Activated CD4-positive, CD25-positive, alpha-beta regulatory T cell (primary cell): ENCODE measurements around the gene DDB1.
A peak's percentile ranks its signal among the peaks of the same experiment; 100 is the strongest.

ENCODE experiments used
- DNase-seq, 4 experiments: peaks; one replicate each; lab custom pipeline; 2025; lab: John Stamatoyannopoulos, UW

Gene DDB1

DNA sequence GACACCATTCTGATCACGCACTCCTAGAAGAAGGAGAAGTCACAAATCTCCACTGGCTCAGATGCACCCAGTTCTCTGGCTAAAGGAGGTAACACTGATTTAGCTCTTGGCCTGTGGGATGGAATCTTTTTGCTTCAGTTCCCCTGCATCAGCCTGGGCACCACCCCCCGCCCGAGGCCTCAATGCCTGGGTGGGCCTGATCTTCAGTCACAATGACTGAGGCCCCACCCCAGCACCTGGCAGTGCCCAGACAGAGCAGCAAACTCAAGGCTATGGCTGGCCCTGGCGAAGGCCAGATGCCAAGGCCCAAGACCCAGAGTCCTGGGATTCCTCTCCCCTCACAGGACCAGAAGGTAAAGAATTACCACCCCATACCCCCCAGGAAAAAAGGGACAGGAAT is 23.8 kb upstream of the DDB1 start:
- DNase-seq = no peak

DNA sequence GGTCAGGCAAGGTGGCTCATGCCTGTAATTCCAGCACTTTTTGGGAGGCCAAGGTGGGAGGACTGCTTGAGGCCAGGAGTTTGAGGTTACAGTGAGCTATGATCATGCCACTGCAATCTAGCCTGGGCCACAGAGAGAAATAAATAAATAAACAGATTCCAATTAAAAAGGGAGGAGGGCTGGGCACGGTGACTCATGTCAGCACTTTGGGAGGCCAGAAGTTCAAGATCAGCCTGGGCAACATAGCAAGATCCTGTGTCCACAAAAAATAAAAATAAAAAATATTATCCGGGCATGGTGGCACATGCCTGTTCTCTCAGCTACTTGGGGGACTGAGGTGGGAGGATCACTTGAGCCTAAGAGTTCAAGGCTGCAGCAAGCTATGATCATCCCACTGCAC is 21.3 kb upstream of the DDB1 start:
- DNase-seq = no peak

DNA sequence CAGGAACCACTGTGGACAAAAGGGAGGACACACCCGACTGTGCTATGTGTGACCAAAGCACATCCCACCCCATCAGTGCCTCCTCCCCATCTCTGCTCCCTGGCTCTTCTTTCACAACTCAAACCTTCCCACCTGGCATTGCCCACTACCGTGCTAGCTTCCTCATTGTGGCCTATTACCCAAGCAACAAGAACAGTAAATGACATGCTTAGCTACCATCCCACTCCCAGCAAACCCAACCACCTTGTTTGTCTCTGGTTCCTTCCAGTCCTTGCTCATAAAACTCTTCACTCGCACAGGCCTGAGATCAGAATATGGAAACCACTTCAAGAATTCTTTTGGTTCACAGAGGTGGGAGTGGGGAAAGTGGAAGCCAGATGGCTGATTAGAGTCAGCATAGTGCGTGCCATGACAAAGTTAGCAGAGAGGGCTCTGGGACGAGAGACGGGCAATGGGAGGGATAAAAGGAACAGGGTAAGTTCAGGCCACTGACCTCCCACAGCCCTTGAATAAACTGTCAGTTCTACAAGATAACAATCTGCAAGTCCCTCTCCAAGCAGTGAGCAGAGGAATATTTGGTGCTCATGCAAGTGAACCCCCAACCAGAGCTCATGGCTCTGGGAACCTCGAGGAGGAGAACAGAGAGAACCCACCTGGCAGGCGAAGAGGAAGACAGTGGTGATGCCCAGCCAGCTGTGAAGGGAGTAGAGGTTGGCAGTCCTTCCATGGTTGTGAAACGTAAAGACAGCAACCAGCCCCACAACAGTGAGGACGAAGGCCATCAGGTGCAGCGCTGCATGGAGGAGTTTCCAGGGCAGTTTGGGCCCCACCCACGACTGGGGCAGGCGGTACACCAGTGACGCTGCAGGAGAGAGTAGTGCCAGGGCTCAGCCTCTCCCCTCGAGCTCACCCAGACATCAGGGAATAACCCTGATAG is 20.5 kb upstream of the DDB1 start:
- DNase-seq = no peak

DNA sequence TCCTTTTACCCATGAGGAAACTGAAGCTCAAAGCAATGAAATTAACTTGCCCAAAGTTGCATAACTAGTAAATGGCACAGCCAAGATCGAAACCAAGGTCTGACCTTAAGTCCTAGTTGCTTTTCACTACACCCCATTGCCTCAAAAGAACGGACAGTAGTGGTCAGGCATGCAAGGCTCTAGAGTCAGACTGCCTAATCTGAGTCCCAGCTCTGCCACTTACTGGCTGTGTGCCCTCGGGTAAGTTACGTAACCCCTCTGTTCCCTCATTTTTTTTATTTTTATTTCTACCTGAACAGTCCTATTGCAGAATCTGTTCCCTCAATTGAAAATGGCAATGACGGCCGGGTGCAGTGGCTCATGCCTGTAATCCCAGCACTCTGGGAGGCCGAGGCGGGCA is 19.1 kb upstream of the DDB1 start:
- no peak for DNase-seq

DNA sequence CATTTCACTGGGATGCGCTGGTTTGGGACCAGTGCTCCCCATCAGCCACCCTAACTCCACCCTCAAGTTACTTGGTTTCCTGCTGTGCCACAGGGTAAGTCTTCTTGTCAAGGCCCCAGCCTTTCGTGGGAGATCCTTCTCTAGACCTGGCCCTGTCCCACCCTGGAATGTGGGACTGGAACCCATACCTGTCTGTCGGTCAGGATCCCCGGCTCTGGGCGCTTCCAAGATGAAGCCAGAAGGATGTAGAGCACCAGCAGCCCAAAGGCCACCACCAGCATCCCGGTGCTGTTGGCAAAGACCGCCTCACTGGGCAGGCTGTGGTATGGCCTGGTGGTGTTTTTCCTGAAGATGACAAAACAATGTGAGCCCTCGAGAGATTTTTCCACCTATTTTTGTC is 17.9 kb upstream of the DDB1 start:
- DNase-seq = no peak

DNA sequence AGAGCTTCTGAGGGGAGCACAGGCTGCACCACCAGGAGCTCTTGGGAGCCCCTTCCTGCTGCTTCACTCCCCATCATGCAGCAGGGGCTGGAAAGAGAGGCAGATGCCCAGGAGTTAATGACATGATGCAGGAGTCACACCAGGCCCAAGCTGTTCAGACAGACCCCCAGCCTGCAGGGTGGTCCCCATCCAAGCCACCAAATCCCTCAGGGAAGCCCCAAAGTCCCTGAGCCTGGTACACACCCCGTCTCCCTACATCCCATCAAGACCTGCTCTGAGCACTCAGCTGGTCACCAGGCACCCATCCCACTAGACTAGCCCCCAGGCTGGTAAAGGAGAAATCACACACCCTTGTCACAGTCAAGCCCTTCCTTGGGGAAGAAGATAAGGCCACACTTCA is 17.4 kb upstream of the DDB1 start:
- no peak for DNase-seq

DNA sequence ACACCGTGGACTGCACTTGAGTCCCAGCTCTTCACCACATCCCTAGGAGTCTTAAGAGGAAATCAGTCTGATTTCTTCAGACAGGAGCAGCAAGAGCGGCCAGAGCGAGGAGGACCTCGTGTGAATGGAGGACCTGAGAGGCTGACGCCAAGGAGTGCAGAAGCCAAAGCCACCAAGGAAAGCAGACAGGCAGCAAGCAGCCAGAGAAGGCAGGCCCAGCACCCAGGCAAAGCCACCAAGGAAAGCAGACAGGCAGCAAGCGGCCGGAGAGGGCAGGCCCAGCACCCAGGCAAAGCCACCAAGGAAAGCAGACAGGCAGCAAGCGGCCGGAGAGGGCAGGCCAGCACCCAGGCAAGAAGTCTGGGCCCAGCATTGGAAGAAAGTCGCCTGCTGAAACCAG is 17.0 kb upstream of the DDB1 start:
- DNase-seq = no peak

DNA sequence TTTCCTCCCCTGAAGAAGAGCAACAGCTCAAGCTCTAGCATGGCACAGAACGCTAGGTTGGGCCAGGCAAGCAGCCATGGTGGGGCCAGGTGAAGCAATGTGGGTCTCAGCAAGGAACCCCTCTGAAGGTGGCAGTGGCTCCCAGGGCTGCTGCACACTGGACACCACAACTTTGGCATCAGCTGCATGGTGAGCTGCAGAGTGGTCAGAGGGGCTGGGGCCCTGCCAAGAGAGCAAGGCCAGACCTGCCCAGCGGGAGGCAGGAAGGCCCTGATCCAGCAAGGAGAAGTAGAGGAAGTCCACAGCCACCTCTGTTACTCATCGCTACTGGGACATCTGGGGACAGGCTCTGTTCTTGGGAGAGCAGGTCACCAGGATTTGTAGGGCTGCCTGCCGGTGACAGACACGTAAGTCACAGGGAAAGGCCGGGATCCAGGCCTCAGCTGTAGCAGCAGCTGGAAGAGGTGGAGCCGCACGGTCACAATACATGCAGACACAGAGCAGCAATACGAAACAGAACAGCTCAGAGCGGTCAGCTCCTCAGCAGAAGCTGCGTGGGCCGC is 16.4 kb upstream of the DDB1 start:
- no peak for DNase-seq

DNA sequence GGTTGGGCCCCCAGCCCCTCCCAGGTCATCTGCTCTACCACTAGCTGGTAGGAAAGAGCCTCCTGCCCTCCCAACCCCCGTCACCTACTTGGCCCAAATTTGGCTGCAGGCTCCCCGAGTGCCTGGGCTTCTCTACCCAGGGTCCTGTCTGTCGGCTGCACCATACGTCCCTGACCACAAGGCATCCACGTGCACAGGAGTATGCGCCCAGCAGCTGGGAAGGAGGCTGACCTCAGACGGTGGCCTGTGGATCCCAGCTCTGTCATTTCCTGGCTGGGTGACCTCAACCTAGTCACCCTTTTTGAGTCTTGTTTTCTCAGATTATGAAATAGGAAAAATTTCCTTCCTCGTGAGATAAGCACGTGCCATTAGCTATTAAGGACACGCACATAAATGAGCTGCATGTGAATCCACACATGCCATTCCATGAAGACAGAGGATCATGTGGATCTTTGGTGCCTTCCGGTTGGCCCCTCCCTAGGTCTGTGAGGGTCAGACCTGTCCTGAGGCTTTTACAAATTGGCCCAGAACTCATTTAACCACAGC is 15.1 kb upstream of the DDB1 start:
- no peak for DNase-seq

DNA sequence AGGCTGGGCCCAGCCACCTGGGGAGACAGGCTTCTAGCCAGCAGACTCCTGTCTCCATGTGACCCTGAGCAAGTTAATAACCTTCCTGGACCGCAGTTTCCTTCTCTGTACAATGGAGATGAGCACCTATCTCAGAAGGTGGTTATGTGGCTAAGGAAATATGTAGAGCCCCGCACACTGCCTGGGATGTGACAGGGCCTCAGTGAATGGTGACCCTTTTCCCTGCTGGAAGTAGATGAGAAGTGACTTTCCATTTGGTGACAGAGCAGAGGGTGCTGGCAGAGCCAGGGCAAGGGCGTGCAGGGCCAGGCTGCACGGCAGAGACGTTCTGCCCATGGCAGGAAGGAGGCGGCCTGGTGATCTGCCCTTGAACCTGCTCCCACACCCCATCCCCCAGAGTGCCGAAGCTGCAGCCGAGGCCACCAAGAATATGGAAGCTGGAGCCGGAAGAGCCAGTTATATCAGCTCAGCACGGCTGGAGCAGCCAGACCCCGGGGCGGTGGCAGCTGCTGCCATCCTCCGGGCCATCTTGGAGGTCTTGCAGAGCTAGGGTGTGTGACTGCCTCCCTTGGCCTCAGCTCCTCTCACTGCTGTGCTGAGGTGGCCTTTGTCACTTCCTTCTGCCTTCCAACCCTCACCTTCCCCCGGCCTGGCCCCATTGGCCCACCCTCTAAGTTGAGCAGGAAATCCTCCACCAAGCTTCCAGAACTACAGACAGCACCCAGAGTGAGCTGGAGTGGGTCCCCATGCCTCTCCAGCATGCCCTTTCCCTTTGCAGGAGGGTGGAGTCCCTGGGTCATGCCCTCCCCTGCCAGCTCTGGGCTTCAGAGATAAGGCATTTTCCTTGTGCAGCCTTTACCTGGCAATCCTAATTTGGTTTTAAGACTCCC is 13.3 kb upstream of the DDB1 start:
- no peak for DNase-seq

DNA sequence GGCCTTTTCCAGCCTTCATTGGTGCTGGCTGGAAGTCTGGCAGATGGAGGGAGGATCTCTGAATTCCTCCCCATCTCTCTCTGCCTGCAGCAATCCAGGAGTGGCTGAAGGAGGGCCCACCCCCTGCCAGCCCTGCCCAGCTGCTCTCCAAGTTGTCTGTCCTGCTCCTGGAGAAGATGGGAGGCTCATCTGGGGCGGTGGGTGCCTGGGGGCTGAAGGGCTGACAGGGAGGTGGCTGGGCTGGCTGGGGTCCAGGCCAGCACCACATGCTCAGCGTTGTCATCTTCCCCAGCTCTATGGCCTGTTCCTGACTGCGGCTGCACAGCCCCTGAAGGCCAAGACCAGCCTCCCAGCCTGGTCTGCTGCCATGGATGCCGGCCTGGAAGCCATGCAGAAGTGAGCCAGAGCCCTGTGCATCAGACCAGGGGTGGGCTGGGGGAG is 12.3 kb upstream of the DDB1 start:
- DNase-seq = no peak

DNA sequence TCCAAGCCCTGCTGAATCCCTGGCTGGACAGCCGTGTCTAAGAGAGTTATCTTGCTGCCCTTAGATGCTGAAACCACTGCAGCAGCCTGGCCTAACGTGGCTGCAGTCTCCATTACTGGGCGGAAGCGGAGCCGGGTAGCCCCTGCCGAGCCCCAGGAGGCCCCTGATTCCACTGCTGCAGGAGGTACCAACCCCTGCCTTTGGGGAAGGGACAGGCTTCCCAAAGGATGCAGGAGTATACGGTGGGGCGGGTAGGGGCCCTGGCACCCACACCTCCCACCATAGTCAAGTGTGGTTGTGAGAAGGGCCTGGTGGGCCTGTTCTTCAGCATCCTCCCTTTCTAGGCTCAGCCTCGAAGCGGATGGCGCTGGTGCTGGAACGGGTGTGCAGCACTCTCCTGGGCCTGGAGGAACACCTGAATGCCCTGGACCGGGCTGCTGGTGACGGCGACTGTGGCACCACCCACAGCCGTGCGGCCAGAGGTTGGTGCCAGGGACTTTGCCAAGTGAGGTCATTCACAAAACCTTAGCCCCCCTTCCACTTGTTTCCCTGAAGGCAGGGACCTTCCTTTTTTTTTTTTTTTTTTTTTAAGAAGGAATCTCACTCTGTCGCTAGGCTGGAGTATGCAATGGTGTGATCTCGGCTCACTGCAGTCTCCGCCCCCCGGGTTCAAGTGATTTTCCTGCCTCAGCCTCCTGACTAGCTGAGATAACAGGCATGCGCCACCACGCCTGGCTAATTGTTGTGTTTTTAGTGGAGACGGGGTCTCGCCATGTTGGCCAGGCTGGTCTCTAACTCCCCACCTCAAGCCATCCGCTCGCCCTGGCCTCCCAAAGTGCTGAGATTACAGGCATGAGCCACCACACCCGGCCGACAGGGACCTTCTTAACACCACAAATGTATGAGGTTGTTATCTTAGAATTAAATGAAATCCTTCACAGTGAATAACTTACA is 11.2 kb upstream of the DDB1 start:
- no peak for DNase-seq

DNA sequence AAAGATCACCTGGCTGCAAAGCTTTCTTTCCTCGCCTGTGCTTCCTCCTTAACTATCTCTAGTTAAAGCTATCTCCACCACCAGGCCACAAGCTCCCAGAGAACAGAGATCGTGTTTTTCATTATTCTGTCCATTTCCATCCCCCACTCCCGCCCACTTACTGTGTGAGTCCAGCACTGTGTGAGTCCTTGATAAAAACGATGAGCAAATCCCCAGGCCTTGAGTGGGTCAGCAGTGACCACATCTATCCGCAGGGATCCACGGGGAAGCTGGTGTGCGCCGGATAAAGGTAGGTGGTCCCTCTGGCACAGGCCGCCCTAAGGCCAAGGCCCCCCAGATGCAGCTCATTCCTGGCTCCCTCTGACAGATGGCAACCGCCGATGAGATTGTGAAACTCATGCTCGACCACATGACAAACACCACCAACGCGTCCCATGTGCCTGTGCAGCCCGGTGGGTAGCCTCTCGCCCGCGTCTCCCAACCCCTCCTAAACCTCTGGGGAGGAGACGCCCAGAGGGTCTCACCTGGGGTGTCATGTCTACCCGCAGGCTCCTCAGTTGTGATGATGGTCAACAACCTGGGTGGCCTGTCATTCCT is 9.4 kb upstream of the DDB1 start:
- DNase-seq = no peak

DNA sequence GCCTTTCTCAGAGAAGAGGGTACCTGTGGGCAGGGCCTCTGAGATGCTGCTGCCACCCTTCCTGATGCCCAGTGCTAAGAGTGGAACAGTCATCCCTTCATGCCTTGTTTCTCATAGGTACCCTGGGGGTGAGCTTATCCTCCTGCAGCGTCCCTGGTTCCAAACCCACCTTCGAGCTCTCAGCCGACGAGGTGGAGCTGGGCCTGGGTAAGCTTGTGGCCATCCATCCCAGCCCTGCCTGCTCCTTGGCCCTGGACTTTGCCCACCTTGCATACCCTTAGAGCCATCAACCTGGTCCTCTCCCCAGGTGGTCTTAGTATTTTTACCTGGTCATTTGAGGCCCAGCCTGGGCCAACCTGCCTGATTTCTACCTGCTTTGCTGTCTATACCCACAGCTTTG is 8.8 kb upstream of the DDB1 start:
- no peak for DNase-seq

DNA sequence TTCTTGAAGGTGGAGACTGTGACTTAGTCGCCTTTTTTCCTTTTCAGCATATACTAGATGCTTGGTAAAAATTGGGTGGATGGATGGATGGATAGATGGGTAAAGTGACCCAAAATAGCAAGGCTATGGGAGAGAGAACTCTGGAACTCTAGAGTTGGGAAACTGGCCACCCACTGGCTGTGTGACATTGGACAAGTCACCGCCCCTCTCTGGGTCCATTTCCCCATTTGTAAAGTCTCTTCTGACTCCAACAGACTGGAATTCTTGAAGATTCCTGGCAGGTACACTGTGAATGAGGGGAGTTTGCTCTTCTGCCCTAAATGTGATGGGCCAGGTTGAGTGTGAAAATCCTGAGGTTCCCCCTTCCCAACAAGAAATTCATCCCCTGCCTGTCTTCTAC is 8.1 kb upstream of the DDB1 start:
- no peak for DNase-seq

DNA sequence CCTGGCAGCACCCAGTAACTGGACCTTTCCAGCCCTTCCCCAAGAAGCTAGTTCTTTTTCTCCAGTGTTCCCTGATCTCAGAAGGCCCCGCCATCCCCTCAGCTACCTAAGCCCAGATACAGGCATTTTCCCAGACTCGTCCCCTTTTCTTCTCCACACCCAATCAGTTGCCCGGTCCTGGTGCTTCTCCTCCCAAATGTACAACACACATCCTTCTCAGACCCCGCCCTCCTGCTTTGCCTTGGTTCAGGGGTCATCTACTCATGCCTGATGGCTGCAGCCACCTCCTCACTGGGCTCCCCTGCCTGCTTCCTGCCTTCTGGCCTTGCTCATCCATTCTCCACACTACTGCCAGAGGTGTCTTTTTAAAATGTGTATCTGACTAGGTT is 6.6 kb upstream of the DDB1 start:
- DNase-seq = no peak

DNA sequence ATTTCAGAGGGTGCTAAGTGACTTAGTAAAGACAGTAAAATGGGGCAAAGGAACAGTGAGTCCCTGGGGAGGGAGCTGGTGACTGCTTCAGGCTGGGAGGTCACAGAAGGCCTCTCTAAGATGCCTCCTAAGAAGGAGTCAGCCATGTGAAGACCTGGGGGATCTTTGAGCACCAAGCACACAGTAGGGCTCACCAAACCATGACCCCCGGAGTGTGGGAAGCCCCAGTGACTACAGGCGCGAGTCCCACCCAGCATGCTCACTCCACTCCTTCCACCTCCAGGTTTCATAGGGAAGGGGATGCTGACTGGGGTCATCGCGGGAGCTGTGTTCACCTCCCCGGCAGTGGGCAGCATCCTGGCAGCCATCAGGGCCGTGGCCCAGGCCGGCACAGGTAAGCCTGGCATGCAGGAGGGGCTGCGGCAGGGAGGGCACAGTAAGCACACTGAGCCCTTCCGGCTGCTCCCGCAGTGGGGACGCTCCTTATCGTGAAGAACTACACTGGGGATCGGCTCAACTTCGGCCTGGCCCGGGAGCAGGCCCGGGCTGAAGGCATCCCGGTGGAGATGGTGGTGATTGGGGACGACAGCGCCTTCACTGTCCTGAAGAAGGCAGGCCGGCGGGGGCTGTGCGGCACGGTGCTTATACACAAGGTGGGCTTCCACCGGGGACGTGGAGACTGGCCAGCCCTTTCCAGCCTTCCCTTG is 6.0 kb upstream of the DDB1 start:
- no peak for DNase-seq

DNA sequence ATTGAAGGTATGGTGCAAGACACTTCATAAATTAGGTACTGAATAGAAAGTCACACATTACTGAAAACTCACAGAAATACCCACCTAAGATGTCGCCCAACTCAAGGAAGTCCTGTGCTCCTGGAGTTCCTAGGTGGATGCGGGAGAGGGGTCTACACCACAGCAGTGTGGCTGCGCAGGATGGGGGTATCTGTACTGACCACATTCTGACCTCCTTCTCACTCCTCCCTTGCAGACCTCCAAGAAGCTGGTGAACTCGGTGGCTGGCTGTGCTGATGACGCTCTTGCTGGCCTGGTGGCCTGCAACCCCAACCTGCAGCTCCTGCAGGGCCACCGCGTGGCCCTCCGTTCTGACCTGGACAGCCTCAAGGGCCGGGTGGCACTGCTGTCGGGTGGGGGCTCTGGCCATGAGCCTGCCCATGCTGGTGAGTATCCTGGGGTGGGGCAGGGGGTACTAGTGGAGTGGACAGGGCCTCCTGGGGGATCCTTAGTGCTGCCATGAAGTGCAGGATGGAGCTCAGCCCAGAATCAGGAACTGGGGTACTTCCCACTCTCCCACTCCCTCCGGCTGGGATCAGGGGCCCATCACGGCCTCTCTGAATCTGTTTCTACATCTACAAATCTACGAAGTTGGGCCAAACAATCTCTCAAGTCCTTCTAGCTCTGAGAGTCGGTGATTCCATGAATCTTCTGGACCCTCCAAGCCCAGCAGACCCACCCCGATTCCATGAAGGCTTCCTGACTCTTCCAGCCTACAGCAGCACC is 5.0 kb upstream of the DDB1 start:
- DNase-seq = no peak

DNA sequence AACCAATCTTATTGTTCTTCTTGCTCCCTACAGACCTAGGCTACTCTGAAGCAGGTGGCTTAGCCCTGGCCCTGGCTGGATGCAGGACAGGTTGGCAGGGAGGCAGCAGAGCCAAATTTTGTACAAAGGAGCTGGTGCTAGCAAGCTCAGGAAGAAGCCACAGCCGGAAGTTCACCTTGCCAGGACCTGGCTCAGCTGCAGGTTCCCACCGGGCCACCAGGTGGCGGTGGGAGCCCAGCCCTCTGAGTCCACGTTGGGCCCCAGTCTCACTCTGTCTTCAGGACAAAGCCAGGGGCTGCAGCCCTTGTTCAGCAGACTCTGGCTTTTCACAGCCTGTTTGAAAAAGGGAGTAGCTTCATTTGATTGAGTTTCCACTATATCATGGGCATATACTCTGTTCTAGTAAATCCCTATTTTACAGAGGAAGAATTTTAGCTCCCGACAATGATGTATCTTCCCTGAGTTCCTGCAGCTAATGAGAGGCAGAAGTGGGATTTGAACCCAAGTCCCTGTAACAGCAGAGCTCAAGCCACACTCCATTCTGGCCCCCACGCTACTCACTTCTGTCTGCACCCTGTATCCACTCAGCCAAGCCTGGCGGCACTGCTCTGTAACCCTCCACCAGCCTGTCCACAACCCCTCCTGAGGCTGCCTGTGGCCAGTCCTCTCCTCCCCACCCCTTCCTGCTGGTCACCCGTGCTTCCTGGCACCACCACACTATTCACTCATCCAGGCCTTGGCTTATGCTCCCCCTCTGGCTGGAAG is 3.4 kb upstream of the DDB1 start:
- DNase-seq = peak; percentile 47 to 74 (median 66)
